ENCODE data around the gene COL11A2. TPM values are rescaled to one million over a fixed set of nuclear protein-coding genes. Genes with fewer than 3 reads are reported as not detected.

The COL11A2 gene
- total RNA-seq, 1 experiment from 2014 or later, result 3.7 TPM

DNA sequence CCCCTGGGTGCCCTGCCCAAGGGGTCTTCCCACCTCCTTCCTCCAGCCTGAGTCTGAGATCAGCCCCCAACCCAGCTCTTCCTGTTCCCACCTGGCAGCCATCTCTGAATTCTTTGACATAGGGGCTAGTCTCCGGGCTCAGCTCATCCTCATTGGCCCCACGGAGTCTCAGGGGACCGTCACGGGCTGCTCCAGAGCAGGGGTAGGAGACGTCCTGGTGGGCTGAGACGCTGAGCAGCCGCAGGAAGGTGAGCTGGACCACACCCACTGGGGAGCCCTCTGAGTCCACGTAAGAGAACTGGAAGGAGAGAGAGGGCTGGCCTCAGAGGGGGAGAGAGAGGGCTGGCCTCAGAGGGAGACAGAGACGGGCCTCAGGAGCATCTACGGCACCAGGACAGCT, 28.1 kb downstream of the COL11A2 start:
- Mint-ChIP-seq H3K9me3 (no peaks in the 10 kb centered on the region), H3K27me3 (ENCODE audit: low read depth) (peaks cover 25% of the 10 kb centered on the region), H3K4me1 (peaks cover 22% of the 10 kb centered on the region), H3K36me3 (no peaks in the 10 kb centered on the region), H3K27ac (no peak overlapping the region), H3K4me3 (no peak overlapping the region)
- ATAC-seq (no peak), DNase-seq (ENCODE audit: low spot score) (no peak)
- CTCF ChIA-PET, result interaction anchor here (0.7 to 7.1 kb wide), 9 partner anchors 9 to 211 kb away, joined by 3 to 55 read pairs (median 5); partner anchors contain the start of gene COL11A2
- TF ChIP-seq, protein P1, sequence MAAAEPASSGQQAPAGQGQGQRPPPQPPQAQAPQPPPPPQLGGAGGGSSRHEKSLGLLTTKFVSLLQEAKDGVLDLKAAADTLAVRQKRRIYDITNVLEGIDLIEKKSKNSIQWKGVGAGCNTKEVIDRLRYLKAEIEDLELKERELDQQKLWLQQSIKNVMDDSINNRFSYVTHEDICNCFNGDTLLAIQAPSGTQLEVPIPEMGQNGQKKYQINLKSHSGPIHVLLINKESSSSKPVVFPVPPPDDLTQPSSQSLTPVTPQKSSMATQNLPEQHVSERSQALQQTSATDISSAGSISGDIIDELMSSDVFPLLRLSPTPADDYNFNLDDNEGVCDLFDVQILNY (CRISPR knock-in tag; IDR thresholded peaks at IDR 0.05), result no peak
- TF ChIP-seq ZNF671 (CRISPR knock-in tag; IDR thresholded peaks at IDR 0.05), result no peak
- POLR2A ChIA-PET, result interaction anchor here (0.7 kb wide), 1 partner anchor 11 kb away, joined by 3 read pairs; no protein-coding TSS in a partner anchor

DNA sequence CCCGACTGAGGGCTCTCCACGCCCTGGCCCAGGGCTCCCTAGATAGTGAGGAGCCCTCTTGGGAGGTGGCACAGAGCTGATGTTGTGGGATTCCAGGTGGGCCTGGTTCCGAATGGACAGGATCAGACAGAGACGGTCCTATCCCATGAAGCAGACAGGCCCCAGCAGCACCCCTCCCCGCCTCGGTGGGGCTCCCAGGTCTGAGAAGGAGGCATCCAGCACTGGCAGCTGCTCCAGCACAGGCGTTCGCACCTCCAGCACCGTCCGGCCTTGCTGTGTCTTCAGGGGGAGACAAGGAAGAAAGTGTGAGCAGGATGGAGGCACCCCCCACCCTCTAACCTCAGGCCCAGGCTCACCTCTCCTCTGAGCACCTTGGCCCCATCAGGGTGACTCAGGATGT, 28.7 kb downstream of the COL11A2 start:
- Mint-ChIP-seq H3K4me3 (no peak overlapping the region), H3K4me1 (peaks cover 22% of the 10 kb centered on the region), H3K36me3 (no peaks in the 10 kb centered on the region), H3K27ac (no peak overlapping the region), H3K9me3 (no peaks in the 10 kb centered on the region), H3K27me3 (ENCODE audit: low read depth) (peaks cover 25% of the 10 kb centered on the region)
- CTCF ChIA-PET, result interaction anchor here (1.2 to 7.1 kb wide), 7 partner anchors 10 to 179 kb away, joined by 3 to 55 read pairs (median 5); partner anchors contain the start of gene COL11A2
- POLR2A ChIA-PET, result interaction anchor here (0.7 to 1.7 kb wide), 2 partner anchors 10 to 136 kb away, joined by 3 read pairs; no protein-coding TSS in a partner anchor
- TF ChIP-seq, protein P2, sequence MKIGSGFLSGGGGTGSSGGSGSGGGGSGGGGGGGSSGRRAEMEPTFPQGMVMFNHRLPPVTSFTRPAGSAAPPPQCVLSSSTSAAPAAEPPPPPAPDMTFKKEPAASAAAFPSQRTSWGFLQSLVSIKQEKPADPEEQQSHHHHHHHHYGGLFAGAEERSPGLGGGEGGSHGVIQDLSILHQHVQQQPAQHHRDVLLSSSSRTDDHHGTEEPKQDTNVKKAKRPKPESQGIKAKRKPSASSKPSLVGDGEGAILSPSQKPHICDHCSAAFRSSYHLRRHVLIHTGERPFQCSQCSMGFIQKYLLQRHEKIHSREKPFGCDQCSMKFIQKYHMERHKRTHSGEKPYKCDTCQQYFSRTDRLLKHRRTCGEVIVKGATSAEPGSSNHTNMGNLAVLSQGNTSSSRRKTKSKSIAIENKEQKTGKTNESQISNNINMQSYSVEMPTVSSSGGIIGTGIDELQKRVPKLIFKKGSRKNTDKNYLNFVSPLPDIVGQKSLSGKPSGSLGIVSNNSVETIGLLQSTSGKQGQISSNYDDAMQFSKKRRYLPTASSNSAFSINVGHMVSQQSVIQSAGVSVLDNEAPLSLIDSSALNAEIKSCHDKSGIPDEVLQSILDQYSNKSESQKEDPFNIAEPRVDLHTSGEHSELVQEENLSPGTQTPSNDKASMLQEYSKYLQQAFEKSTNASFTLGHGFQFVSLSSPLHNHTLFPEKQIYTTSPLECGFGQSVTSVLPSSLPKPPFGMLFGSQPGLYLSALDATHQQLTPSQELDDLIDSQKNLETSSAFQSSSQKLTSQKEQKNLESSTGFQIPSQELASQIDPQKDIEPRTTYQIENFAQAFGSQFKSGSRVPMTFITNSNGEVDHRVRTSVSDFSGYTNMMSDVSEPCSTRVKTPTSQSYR (CRISPR knock-in tag; IDR thresholded peaks at IDR 0.05), result no peak
- TF ChIP-seq NFE2L1 (CRISPR knock-in tag; IDR thresholded peaks at IDR 0.05), result no peak
- no peak for TF ChIP-seq SMAD3 (CRISPR knock-in tag; IDR thresholded peaks at IDR 0.05; ENCODE audit: borderline replicate concordance)
- no peak for TF ChIP-seq ZNF671 (CRISPR knock-in tag; IDR thresholded peaks at IDR 0.05)
- no peak for TF ChIP-seq GABPB1 (CRISPR knock-in tag; IDR thresholded peaks at IDR 0.05)
- no peak for TF ChIP-seq ZNF396 (CRISPR knock-in tag; IDR thresholded peaks at IDR 0.05; ENCODE audit: borderline replicate concordance)
- TF ChIP-seq NR3C1 (CRISPR knock-in tag; conservative IDR thresholded peaks at IDR 0.05; ENCODE audit: low read depth), result no peak
- TF ChIP-seq, protein P3, sequence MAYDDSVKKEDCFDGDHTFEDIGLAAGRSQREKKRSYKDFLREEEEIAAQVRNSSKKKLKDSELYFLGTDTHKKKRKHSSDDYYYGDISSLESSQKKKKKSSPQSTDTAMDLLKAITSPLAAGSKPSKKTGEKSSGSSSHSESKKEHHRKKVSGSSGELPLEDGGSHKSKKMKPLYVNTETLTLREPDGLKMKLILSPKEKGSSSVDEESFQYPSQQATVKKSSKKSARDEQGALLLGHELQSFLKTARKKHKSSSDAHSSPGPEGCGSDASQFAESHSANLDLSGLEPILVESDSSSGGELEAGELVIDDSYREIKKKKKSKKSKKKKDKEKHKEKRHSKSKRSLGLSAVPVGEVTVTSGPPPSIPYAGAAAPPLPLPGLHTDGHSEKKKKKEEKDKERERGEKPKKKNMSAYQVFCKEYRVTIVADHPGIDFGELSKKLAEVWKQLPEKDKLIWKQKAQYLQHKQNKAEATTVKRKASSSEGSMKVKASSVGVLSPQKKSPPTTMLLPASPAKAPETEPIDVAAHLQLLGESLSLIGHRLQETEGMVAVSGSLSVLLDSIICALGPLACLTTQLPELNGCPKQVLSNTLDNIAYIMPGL (CRISPR knock-in tag; IDR thresholded peaks at IDR 0.05), result no peak
- TF ChIP-seq, protein P4, sequence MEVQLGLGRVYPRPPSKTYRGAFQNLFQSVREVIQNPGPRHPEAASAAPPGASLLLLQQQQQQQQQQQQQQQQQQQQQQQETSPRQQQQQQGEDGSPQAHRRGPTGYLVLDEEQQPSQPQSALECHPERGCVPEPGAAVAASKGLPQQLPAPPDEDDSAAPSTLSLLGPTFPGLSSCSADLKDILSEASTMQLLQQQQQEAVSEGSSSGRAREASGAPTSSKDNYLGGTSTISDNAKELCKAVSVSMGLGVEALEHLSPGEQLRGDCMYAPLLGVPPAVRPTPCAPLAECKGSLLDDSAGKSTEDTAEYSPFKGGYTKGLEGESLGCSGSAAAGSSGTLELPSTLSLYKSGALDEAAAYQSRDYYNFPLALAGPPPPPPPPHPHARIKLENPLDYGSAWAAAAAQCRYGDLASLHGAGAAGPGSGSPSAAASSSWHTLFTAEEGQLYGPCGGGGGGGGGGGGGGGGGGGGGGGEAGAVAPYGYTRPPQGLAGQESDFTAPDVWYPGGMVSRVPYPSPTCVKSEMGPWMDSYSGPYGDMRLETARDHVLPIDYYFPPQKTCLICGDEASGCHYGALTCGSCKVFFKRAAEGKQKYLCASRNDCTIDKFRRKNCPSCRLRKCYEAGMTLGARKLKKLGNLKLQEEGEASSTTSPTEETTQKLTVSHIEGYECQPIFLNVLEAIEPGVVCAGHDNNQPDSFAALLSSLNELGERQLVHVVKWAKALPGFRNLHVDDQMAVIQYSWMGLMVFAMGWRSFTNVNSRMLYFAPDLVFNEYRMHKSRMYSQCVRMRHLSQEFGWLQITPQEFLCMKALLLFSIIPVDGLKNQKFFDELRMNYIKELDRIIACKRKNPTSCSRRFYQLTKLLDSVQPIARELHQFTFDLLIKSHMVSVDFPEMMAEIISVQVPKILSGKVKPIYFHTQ (CRISPR knock-in tag; IDR thresholded peaks at IDR 0.05), result no peak
- no peak for TF ChIP-seq ZNF263 (CRISPR knock-in tag; IDR thresholded peaks at IDR 0.05; ENCODE audit: low read depth)
- TF ChIP-seq MYBL2 (CRISPR knock-in tag; IDR thresholded peaks at IDR 0.05), result no peak
- TF ChIP-seq, protein P5, sequence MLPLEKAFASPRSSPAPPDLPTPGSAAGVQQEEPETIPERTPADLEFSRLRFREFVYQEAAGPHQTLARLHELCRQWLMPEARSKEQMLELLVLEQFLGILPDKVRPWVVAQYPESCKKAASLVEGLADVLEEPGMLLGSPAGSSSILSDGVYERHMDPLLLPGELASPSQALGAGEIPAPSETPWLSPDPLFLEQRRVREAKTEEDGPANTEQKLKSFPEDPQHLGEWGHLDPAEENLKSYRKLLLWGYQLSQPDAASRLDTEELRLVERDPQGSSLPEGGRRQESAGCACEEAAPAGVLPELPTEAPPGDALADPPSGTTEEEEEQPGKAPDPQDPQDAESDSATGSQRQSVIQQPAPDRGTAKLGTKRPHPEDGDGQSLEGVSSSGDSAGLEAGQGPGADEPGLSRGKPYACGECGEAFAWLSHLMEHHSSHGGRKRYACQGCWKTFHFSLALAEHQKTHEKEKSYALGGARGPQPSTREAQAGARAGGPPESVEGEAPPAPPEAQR (CRISPR knock-in tag; IDR thresholded peaks at IDR 0.05), result no peak
- no peak for TF ChIP-seq NFYB (CRISPR knock-in tag; conservative IDR thresholded peaks at IDR 0.05; ENCODE audit: low read depth)
- TF ChIP-seq IRF2 (CRISPR knock-in tag; IDR thresholded peaks at IDR 0.05; ENCODE audit: borderline replicate concordance, low read depth), result no peak
- no peak for TF ChIP-seq NFATC4 (CRISPR knock-in tag; IDR thresholded peaks at IDR 0.05)
- no peak for TF ChIP-seq ZNF317 (CRISPR knock-in tag; IDR thresholded peaks at IDR 0.05; ENCODE audit: borderline replicate concordance, low read depth)
- TF ChIP-seq PRRX2 (CRISPR knock-in tag; IDR thresholded peaks at IDR 0.05), result no peak
- TF ChIP-seq SOX15 (CRISPR knock-in tag; IDR thresholded peaks at IDR 0.05), result no peak
- TF ChIP-seq OVOL2 (CRISPR knock-in tag; IDR thresholded peaks at IDR 0.05; ENCODE audit: borderline replicate concordance), result no peak
- DNase-seq (ENCODE audit: low spot score) (no peak), ATAC-seq (no peak)
